GM19351 (cell line): ENCODE measurements around the gene GREM2.

Source experiments
- ATAC-seq: cut with Tn5 transposase; IDR thresholded peaks from one replicate; pipeline ENCODE4 v1.9.1; 2021; ENCODE audit warnings: mild to moderate bottlenecking, moderate library complexity; ENCODE audit not compliant: unreplicated experiment

GREM2 gene

DNA sequence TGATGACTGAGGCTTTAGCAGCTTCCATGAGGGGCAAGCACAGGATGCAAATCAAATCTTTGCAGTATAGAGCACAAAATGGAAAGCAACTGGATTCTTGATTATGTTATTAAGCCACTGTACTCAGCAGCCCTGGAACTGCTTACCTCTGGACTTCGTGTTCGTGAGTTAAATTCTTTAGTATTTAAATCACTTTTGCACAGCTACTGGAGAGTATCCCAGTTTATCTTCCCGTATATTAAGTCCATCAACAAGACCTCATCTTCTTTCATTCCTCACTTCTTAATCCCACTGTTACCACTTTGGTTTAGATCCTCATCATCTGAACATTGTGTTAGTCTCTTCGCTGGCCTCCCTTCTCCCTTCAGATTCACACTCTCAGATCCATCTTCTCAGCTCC lies 108.9 kb downstream of the GREM2 start:
- ATAC-seq = no peak

DNA sequence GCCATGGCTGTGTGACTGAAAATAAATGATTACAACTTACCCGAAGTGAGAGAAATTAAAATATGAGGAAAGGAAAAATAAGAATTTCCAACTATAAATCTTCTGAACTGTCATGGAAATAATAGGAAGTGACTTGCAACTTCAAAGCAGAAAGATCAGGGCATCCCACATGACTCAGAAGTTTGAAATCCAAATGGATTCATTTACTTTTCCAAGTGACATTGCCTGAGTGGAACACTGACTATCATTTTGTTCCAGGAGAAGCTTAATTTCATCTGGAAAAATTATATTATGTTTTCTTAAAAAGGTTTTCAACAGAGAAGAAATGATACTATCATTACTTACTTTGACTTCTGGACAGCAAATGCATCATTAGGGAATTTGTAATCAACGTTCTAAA lies 110.8 kb downstream of the GREM2 start:
- no peak for ATAC-seq

DNA sequence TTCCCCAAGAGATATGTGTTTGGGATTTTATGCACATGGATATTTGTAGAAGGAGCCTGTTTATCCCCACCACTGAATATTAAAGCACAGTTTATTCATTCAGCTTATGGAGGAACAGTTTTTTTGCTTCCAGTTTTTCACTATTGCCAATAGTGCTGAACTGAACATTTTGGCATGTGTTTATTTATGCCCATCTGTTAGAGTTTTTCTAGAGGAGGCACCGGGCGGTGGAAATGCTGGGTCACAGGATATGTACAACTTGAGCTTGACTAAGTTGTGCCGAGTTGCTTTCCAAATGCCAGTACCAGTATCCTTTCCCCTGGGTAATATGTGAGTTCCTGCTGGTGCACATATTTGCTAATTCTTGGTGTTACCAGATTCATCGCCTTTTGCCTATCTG lies 111.3 kb downstream of the GREM2 start:
- ATAC-seq = no peak

DNA sequence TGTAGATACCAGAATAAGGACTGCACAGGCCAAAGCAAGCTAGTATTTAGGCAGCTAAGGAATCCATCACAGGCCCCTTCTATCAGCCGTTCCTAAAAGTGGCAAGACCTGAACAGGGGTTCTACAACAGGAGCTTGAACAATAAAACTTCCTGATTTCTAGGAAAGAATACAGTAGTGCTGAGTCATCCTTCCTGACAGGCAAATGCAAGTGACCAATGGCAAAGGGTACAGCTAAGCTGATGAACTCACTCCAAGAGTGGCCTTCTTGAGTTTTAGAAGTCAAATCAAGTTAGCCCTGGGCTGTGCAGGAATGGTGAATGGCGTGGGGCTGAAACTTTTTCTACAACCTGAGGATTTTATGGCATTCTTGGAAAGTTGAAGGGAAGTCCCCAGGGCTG lies 112.9 kb downstream of the GREM2 start:
- ATAC-seq = no peak

DNA sequence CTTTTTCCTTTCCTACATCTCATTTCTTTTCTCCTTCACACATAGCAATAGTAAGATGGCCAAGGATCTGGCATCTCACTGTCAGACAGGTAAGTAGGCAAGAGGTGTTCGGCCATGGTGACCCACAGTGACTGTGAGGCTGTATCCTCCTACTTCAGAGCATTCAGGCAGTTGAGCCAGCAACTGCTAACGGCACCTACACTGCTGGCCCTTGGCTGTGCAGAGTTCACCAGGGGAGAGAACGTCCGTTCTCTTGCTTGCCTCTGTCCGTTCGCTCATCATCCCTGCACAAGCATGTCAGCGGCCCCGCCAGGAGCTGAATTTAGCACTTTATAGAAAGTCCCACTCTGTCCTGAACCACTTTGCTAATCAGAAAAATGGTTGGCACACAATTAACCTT lies 113.6 kb downstream of the GREM2 start:
- ATAC-seq = no peak

DNA sequence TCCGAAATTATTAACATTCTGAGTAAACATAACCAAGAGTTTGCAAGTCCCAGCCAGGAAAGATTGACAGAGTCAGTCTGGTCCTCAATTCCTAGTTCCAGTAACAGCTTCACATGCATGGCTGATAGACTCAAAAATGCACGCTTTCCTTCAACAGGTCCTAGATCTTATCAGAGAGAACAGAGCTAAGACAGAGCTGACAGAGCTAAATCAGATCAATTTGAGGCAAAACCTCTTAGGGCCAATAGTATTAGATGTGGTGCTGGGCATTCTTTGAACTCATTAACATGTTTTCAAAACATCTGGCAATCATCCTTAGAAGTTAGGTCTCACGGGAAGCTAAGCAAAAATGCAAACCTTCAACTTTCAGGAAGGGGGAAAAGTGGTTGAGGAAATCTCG lies 114.0 kb downstream of the GREM2 start:
- ATAC-seq = no peak

DNA sequence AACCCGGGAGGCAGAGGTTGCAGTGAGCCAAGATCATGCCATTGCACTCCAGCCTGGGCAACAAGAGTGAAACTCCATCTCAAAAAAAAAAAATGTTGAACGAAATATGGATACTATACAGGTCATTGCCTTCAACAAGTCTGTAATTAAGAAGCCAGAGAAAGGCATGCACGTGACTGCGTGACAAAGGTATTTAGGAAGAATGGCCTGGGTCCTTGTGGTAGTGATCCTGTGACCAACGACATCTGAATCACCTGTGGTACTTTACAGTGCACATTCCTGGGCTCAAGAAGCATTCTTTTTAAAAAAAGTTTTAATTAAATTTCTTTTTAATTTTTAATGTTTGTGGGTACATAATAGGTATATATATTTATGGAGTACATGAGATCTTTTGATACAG lies 115.0 kb downstream of the GREM2 start:
- ATAC-seq = no peak

DNA sequence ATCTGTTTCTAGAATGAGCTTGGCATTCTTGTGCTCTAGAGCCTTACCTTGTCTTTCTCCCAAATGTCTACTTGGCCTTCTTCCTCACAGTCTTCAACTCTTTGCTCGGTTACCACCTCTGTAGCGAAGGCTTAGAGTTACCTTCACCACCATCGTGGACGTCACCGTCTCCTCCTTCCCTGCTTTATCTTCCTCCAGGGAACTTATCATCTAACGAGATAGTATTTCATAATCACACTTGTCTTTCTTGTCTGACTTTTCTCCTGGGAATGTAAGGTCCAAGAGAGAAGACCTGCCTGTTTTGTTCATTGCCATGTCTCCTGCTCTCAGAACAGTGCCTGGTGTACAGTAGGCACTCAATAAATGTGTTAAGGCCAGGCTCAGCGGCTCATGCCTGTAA lies 115.6 kb downstream of the GREM2 start:
- no peak for ATAC-seq

DNA sequence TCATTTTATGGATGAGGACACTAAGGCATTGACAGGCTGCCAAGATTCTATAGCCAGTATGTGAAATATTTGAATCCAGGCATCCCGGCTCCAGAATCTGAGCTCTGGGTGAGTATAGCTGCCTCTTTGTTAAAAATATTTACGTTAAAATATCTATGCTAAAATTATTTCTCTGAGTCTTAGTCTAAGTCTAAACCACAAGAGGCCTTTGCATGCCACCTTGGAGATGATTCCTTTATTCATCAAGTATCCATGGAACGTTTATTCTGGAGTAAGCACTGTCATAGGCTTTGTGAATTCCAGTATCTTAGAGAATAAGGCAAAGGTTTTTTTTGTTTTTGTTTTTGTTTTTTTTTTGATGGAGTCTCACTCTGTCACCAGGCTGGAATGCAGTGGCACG lies 116.4 kb downstream of the GREM2 start:
- ATAC-seq = no peak

DNA sequence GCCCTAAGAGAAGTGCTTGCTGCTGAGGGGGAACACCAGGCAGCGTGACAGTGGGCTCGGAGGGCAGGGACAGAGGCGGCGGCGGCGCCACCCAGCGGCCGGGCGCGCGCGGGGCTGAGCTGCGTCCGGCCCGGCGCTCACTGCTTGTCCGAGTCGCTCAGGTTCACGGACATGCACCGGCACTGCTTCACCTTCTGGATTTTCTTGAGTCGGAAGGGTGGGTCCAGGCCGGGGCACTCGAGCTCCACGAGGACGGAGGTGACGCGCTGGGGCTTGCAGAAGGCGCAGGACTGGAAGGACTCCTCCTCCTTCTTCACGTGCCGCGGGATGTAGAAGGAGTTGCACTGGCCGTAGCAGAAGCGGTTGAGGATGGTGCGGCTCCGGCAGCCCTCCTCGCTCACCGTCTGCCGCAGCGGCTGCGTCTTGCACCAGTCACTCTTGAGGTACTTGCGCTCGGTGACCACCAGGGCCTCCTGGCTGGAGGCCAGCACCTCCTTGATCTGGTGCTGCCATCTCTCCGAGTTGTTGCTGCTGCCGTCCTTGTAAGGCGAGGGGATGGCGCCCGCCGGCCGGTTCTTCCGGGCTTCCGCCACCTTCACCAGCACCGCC lies 119.0 kb downstream of the GREM2 start:
- ATAC-seq = no peak

DNA sequence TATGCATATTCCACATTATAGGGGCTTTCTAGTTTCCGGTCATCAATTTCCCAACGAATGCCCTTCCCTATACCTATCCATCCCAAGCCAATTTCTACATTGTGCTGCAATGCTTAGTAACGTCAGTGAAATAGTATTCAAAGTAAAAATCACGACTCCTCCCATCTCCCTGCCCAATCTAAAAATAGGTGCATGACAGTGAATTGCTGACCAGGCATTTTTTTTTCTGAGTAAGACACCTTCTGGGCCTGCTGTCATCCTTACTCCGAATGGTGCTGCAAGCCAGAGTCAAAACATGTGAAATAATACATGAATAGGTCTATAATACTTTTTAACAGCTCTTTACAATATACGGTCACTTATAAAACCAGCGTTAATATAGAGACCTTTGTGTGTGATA lies 120.2 kb downstream of the GREM2 start:
- ATAC-seq = no peak

DNA sequence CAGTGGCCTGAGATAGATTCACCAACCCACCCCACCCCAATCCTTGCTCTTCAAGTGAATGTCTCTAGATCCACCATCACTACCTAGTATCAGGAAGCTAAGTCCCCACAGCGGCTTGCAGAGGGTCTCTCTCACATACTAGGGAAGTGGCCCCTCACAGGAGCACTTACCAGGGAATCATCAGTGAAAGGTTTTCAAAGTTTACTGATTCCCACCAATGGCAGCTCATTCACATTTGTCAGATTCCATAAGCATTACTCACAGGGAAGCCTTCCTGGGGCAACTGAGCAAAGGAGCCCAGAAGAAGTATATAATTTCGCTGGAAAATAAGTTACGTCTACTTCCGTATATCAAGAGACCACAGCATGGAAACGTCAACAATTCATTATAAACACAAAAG lies 120.8 kb downstream of the GREM2 start:
- no peak for ATAC-seq

DNA sequence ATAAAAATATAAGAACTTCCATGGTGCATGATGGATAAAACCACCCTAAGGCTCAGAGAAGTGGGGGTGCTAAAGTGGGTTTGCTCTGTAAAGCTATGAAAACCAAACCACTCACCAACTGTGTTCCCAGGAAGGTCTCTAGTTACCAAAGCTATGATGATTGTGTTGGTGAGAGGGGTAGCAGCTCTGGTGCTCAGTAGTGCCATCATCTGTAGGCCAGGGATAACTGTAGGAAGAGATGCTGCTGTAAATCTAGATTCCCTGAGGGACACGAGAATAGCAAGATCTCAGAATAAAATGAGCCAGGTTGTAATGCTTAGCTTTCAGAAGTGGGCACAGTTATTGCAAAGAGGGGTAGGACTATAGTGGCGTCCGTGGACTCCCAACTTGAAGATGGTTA lies 124.5 kb downstream of the GREM2 start:
- ATAC-seq = no peak

DNA sequence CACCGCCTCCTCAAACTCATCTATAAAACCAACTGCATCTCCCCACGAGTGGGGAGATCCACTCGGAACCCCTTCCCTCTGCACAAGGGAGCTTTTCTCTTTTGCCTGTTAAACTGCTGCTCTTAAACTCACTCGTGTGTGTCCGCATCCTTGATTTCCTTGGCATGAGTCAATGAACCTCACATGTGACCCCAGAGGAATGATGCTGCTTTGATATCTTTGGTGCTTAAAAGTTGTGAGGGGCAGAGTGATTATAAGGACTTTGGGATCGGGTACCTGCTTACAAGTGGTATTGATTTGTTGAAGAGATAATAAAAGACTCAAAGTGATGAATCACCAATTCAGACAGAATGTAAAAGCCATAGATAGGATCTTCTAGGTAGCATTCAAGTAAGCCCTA lies 125.3 kb downstream of the GREM2 start:
- no peak for ATAC-seq

DNA sequence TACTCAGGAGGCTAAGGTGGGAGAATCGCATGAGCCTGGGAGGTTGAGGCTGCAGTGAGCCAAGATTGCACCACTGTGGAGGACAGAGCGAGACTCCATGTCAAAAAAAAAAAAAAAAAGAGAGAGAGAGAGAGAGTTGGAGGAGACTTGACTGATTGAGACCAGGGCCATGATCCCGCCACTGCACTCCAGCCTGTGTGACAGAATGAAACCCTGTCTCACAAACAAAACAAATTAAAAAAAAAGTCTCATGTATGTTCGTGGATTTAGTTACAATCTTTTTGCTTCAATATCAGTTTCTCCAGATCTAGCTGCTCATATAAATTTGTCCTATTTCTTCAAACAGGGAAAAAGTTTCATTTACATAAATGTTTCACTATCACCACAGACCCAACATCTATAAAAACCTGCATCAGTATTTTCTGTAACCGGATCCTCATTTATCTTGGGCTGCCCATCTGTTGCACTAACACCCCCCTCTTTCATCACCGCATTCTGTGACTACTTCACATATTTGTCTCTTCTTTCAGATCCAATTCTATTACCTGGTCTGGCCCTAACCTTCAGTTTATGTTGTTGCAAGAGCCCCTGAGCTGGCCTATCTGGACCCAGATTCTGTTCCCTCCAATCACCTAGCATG lies 127.0 kb downstream of the GREM2 start:
- no peak for ATAC-seq

DNA sequence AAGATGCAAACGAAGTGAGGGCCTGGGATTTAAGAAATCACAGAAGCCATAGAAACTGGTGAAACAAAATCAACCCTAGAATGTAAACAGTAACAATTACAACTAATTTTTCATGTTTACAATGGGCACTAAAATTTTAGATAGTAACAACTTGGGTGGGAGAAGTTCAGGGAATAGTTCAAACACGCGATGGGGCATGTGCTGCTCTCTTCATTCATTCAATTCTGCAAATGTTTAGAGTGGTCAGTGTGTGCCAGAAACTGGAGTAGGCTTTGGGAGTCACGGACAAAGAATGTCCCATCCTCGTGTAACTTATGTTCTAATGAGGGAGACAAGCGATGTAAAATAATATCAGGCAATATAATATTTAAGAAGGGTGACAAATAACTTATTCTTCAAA lies 133.4 kb downstream of the GREM2 start:
- ATAC-seq = no peak

DNA sequence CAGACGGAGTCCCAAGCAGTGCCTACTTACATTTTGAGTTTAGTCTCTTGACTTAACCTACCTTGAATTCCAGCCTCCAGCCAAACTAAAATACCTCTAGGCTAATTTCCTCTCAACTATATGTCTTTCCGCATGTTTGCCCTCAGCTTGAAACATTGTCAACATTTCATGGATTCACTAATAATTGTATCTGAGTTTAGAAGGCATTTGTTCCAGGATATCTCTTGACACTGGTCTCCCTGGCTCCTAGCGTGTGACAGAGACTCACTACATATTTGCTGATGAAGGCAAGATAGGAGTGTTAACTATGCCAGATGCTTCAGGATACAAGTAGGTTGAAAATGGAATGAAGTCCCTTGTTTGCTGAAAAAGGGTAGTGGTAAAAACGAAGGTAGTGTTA lies 136.1 kb downstream of the GREM2 start:
- no peak for ATAC-seq

DNA sequence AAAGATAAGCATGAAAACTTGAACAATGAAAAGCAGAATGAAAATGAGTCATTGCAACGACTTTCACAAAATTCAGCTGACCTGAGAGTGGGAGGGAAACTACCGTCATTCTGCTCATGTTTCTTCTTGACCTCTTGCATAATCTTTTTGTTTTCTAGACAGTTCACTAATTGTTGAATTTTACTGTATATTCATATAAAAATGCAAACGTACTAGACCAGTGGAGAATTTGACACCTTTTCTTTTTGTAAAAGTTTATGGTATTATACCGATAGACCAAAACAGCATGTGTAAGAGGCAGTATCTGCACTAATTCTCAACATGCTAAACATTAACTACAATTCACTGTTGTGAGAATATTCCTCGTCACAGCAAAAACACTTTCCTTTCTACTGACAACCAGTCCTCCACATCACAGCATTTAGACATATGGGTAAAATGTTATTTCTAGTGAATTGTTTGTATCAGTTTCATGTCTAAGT lies 137.8 kb downstream of the GREM2 start:
- ATAC-seq = no peak

DNA sequence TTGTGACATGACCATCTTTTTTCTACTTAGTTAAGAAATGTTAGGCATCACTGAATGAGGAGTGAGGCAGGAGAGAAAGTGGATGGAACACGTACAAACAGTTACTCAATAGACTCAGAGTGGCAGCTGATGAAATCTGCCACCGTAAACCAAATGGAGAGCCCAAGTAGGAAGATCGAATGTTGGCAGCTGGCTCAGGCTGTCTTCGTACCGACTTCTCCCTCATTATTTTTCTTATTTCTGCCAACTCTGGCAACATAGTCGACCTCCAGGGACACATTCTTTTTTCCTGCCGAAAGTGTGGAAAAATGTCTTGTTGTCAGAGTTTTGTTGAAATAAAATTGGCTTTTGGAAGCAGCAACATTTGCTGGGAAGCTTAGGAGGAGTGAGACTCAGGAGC lies 143.3 kb downstream of the GREM2 start:
- ATAC-seq = no peak

DNA sequence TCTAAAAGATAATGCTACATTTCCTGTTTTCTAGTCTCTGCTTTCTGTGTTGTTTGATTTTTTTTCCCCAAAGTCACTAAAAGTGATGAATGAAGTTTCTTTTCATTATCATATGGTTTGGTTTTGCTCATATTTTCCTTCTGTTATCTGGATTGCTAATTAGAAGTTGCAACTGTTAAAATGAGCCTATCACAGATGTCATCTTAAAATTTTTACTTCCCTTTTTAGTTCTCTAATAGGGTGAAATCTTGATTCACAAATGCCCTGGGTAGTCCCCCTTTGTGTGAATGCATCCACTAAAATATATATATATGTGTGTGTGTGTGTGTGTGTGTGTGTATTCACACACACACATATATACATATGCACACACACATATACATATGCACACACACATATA lies 144.1 kb downstream of the GREM2 start:
- no peak for ATAC-seq

DNA sequence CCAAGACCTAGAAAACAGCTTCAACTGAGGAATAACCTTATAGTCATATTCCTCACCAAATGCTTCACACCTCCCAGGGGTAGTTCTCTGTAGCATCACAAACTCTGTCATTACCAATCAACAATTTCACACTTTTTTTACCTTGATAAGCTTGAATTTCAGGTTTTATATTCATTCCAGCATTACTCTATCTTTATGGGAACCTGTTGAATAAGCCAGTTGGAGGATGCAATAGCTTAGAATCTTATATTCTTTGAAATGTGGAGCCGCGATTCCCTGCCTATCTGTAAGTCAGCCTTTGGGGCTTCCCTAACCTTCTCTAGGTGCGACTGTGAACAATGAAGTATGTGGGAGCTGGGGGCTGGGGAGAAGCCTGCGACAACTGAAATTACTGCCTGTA lies 145.4 kb downstream of the GREM2 start:
- no peak for ATAC-seq

DNA sequence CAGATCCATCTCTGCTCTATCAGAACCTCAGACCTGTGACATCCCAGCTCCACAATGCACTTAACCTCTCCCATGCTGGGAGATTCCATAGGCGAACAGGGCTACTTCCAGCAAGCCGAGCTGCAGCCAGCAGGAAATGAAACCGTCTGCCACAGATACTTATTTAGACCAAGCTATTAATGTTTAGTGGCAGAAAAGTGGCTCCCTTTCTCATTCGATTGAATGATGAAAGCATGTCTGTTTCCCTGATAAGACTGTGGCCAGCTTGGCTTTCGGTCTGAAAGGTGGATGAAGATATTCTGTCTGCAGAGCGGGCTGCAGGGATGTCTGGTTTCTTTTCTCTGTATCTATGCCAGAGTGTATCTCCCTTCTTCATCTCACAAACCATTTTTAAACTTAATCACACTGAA lies 146.4 kb downstream of the GREM2 start:
- ATAC-seq = no peak

DNA sequence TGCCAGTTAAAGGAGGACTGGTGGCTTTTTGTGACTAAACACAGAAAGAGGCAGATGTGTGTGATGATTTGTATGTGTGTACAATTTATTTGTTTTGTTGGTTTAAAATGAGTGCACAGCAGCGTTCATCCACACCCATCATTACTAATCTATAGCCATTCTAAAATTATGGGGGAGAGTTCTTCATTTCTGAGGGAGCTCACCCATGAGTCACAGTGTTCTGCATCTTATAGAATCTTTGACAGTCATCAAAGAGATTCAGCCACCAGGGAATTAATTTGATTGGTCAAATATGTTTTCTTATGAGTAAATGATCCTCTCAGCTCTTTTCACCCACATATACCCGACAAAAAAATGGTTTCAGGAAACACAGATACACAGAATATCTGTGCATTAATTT lies 147.9 kb downstream of the GREM2 start:
- no peak for ATAC-seq
